Transverse colon (tissue), 4 donors: ENCODE measurements around the gene GINS1.

ENCODE experiments used
- POLR2A ChIP-seq: fragments of 450-650 bp; IDR thresholded peaks from one replicate; pipeline ENCODE4 v1.6.1; 2016; ENCODE audit warnings: antibody characterized with exemption, mild to moderate bottlenecking, moderate library complexity
- POLR2AphosphoS5 ChIP-seq, 3 donors: sonication (generic); formaldehyde crosslinking; IDR thresholded peaks; one replicate each; pipeline ENCODE4 v1.6.1; 2016; ENCODE audit warnings: antibody characterized with exemption in 3 of 3
- TF ChIP-seq, protein P1 (sequence below), 5 experiments: fragments of 200-600 bp in 3 of 5; fragments of 450-650 bp in 2 of 5; sonication (generic) in 3 of 5; IDR thresholded peaks; 1 replicate in 2 of 5; 2 replicates in 3 of 5; pipeline ENCODE4 v1.5.1; 2016 to 2017; ENCODE audit warnings: antibody characterized with exemption in 5 of 5, inconsistent platforms in 3 of 5, mild to moderate bottlenecking in 2 of 5, moderate library complexity in 1 of 5

GRCh38 chr20:25408890-25409289 is 1.4 kb downstream of the GINS1 start:
- TF ChIP-seq, protein P1, sequence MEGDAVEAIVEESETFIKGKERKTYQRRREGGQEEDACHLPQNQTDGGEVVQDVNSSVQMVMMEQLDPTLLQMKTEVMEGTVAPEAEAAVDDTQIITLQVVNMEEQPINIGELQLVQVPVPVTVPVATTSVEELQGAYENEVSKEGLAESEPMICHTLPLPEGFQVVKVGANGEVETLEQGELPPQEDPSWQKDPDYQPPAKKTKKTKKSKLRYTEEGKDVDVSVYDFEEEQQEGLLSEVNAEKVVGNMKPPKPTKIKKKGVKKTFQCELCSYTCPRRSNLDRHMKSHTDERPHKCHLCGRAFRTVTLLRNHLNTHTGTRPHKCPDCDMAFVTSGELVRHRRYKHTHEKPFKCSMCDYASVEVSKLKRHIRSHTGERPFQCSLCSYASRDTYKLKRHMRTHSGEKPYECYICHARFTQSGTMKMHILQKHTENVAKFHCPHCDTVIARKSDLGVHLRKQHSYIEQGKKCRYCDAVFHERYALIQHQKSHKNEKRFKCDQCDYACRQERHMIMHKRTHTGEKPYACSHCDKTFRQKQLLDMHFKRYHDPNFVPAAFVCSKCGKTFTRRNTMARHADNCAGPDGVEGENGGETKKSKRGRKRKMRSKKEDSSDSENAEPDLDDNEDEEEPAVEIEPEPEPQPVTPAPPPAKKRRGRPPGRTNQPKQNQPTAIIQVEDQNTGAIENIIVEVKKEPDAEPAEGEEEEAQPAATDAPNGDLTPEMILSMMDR (IDR thresholded peaks at IDR 0.05): no peak
- TF ChIP-seq POLR2A (no peak), POLR2AphosphoS5 (IDR thresholded peaks at IDR 0.05) (no peak)
